ENCODE results near the gene TCF4.

- TF ChIP-seq CTCF (IDR thresholded peaks at IDR 0.05; ENCODE audit: low read depth, low read length, poor library complexity, severe bottlenecking) (no peak), EZH2phosphoT487 (IDR thresholded peaks at IDR 0.05; ENCODE audit: borderline replicate concordance, low read length) (no peak)
These were observed 185.1 kb downstream of the TCF4 start for GRCh38 chr18:55402731-55403405.

Measured in DOHH2 (cell line).